Lower leg skin (tissue), 4 donors: Measurements from ENCODE around the gene PTTG1IP. TPM values are rescaled to one million over a fixed set of nuclear protein-coding genes. Genes with fewer than 3 reads are reported as not detected.

ENCODE experiments used
- DNase-seq, 2 donors: peaks; one replicate each; pipeline ENCODE4 v3.0.0-alpha.2; 2019; ENCODE audit warnings: low spot score in 2 of 2
- H3K4me3 ChIP-seq: fragments of 200-600 bp; sonication (generic); 2 replicates; pipeline ENCODE4 v1.5.1; 2017; ENCODE audit warnings: mild to moderate bottlenecking, low read depth; ENCODE audit not compliant: poor library complexity, severe bottlenecking
- CTCF ChIP-seq, 3 donors: fragments of 450-650 bp; IDR thresholded peaks; one replicate each; pipeline ENCODE4 v1.5.1; 2016; ENCODE audit warnings: antibody characterized with exemption in 3 of 3, mild to moderate bottlenecking in 3 of 3, moderate library complexity in 2 of 3
- POLR2A ChIP-seq, 2 donors: fragments of 450-650 bp; IDR thresholded peaks; one replicate each; pipeline ENCODE4 v1.6.1; 2016 to 2017; ENCODE audit warnings: antibody characterized with exemption in 2 of 2, mild to moderate bottlenecking in 1 of 2, moderate library complexity in 1 of 2
- WGBS, 2 donors: methylation state at CpG; one replicate each; pipeline ENCODE4 v1.1.5; 2018; 5-methylcytosine and 5-hydroxymethylcytosine counted together
- intact Hi-C: fragments of 100-400 bp; cut with DNase I; formaldehyde crosslinking; loops from one replicate; pipeline ENCODE4 v1.15.0; 2023; ENCODE audit warnings: low total_unique reads
- total RNA-seq, 4 donors: library from RNA; depleted of rRNA; stranded (reverse); fragments of >200 nt; gene quantifications; one replicate each; pipeline ENCODE4 v1.1.0, GENCODE V29; 2016

PTTG1IP gene
- total RNA-seq, 4 donors from 2014 or later = 110 to 193 (median 133) TPM

- no peak overlapping the region for H3K4me3 ChIP-seq
- intact Hi-C loops = no loop called here
- TF ChIP-seq CTCF (IDR thresholded peaks at IDR 0.05) (no peak), POLR2A (IDR thresholded peaks at IDR 0.05) (no peak)
- WGBS, 2 donors = 48 to 58% methylated on average over 10 of the region's 10 CpGs
- DNase-seq = no peak
Measured at GRCh38 chr21:44858791-44859190, 14.7 kb downstream of the PTTG1IP start.

GRCh38 chr21:44858291-44858690 is 15.2 kb downstream of the PTTG1IP start:
- intact Hi-C loops = no loop called here
- H3K4me3 ChIP-seq = no peak overlapping the region
- WGBS, 2 donors = 56 to 68% methylated on average over 15 of the region's 15 CpGs
- DNase-seq = no peak
- TF ChIP-seq POLR2A (IDR thresholded peaks at IDR 0.05) (no peak), CTCF (IDR thresholded peaks at IDR 0.05) (no peak)

- intact Hi-C loops = no loop called here
- H3K4me3 ChIP-seq = no peak overlapping the region
- TF ChIP-seq CTCF (IDR thresholded peaks at IDR 0.05) = no peak
- TF ChIP-seq POLR2A (IDR thresholded peaks at IDR 0.05) = no peak
- 93% methylated on average over 16 of the region's 16 CpGs for WGBS, 2 donors
- DNase-seq = no peak
Measured at GRCh38 chr21:44857127-44857892, 16.2 kb downstream of the PTTG1IP start.

- 89 to 93% methylated on average over 17 of the region's 17 CpGs for WGBS, 2 donors
Measured at GRCh38 chr21:44856131-44856530, 17.4 kb downstream of the PTTG1IP start.

GRCh38 chr21:44855572-44855971 is 17.9 kb downstream of the PTTG1IP start:
- TF ChIP-seq CTCF (IDR thresholded peaks at IDR 0.05) (no peak), POLR2A (IDR thresholded peaks at IDR 0.05) (no peak)
- intact Hi-C loops = no loop called here
- 91 to 92% methylated on average over 14 of the region's 14 CpGs for WGBS, 2 donors
- no peak overlapping the region for H3K4me3 ChIP-seq
- no peak for DNase-seq

More at GRCh38 chr21:44856131-44856530, 17.4 kb downstream of the PTTG1IP start:
- no peak for DNase-seq
- TF ChIP-seq CTCF (IDR thresholded peaks at IDR 0.05) (no peak), POLR2A (IDR thresholded peaks at IDR 0.05) (no peak)
- no peak overlapping the region for H3K4me3 ChIP-seq
- intact Hi-C loops = no loop called here
